GM23338 (cell line): ENCODE data around the gene CMKLR1. TPM values are rescaled to one million over a fixed set of nuclear protein-coding genes. Genes with fewer than 3 reads are reported as not detected.

Source experiments
- ATAC-seq: fragments of 200-7000 bp; cut with Tn5 transposase; 3 replicates; pipeline ENCODE4 v1.9.1; 2020
- DNase-seq: peaks from one replicate; pipeline ENCODE4 v3.0.0-alpha.2; 2015; ENCODE audit warnings: low spot score
- H2AFZ ChIP-seq: fragments of 200-600 bp; sonication (generic); 2 replicates; pipeline ENCODE4 v1.8.0; 2016; ENCODE audit warnings: antibody characterized with exemption, mild to moderate bottlenecking, moderate library complexity
- H3F3A ChIP-seq: fragments of 200-600 bp; sonication (generic); replicated peaks from 2 replicates; pipeline ENCODE4 v1.8.0; 2017; ENCODE audit warnings: antibody characterized with exemption, mixed run types, low read depth
- H3K27ac ChIP-seq: fragments of 200-600 bp; sonication (generic); 2 replicates; pipeline ENCODE4 v1.6.1; 2016; ENCODE audit warnings: low read depth
- H3K27me3 ChIP-seq: fragments of 200-600 bp; sonication (generic); 2 replicates; pipeline ENCODE4 v1.8.0; 2016; ENCODE audit warnings: mild to moderate bottlenecking, mixed run types, moderate library complexity; ENCODE audit not compliant: insufficient read depth
- H3K36me3 ChIP-seq: fragments of 200-600 bp; sonication (generic); 2 replicates; pipeline ENCODE4 v1.8.0; 2016; ENCODE audit warnings: mild to moderate bottlenecking; ENCODE audit not compliant: insufficient read depth
- H3K4me1 ChIP-seq: fragments of 200-600 bp; sonication (generic); 2 replicates; pipeline ENCODE4 v1.8.0; 2016; ENCODE audit warnings: mild to moderate bottlenecking, moderate library complexity; ENCODE audit not compliant: insufficient read depth
- H3K4me2 ChIP-seq: fragments of 200-600 bp; sonication (generic); 2 replicates; pipeline ENCODE4 v1.7.1; 2017; ENCODE audit warnings: mixed run types
- H3K4me3 ChIP-seq: fragments of 200-600 bp; sonication (generic); 2 replicates; pipeline ENCODE4 v1.6.1; 2016; ENCODE audit warnings: mixed run types
- H3K79me2 ChIP-seq: fragments of 200-600 bp; sonication (generic); replicated peaks from 2 replicates; pipeline ENCODE4 v1.8.0; 2017; ENCODE audit warnings: mild to moderate bottlenecking; ENCODE audit not compliant: insufficient read depth
- H3K9me2 ChIP-seq: fragments of 200-600 bp; sonication (generic); 2 replicates; pipeline ENCODE4 v1.8.0; 2017; ENCODE audit not compliant: insufficient read depth
- H4K20me1 ChIP-seq: fragments of 200-600 bp; sonication (generic); replicated peaks from 2 replicates; pipeline ENCODE4 v1.8.0; 2017; ENCODE audit warnings: mild to moderate bottlenecking; ENCODE audit not compliant: insufficient read depth
- H3K27ac Mint-ChIP-seq: 2 replicates; pipeline ENCODE4 v1.8.0; 2020; ENCODE audit warnings: inconsistent platforms, mild to moderate bottlenecking, moderate library complexity, mixed read lengths
- H3K27me3 Mint-ChIP-seq: 3 replicates; pipeline ENCODE4 v1.8.0; 2022; ENCODE audit warnings: low read depth, mild to moderate bottlenecking, moderate library complexity, mixed read lengths, inconsistent platforms; ENCODE audit not compliant: insufficient read depth, poor library complexity
- H3K36me3 Mint-ChIP-seq: 3 replicates; pipeline ENCODE4 v1.8.0; 2021; ENCODE audit warnings: low read depth, mild to moderate bottlenecking, inconsistent platforms, moderate library complexity, mixed read lengths
- H3K4me1 Mint-ChIP-seq: 3 replicates; pipeline ENCODE4 v1.8.0; 2020; ENCODE audit warnings: mild to moderate bottlenecking, inconsistent platforms, mixed read lengths
- H3K4me3 Mint-ChIP-seq: 3 replicates; pipeline ENCODE4 v1.8.0; 2021; ENCODE audit warnings: moderate library complexity, mild to moderate bottlenecking, inconsistent platforms, mixed read lengths
- H3K9me3 Mint-ChIP-seq: 3 replicates; pipeline ENCODE4 v1.8.0; 2020; ENCODE audit warnings: moderate library complexity, mild to moderate bottlenecking, inconsistent platforms, mixed read lengths
- CREB1 ChIP-seq: fragments of 250-450 bp; sonication (Bioruptor Pico); IDR thresholded peaks from 2 replicates; pipeline ENCODE4 v1.5.0; 2020; ENCODE audit warnings: low read depth, mild to moderate bottlenecking, moderate library complexity
- EZH2phosphoT487 ChIP-seq: fragments of 200-600 bp; sonication (generic); IDR thresholded peaks from one replicate; pipeline ENCODE4 v1.8.1; 2018; ENCODE audit warnings: antibody characterized with exemption; ENCODE audit not compliant: unreplicated experiment
- NANOG ChIP-seq: IDR thresholded peaks from 2 replicates; pipeline ENCODE4 v1.6.1; 2016; ENCODE audit warnings: antibody characterized with exemption, borderline replicate concordance
- STAT1 ChIP-seq: IDR thresholded peaks from one replicate; pipeline ENCODE4 v1.6.1; 2016; ENCODE audit warnings: antibody characterized with exemption; ENCODE audit not compliant: unreplicated experiment
- ZNF114 ChIP-seq: fragments of 250-450 bp; sonication (Bioruptor Pico); IDR thresholded peaks from 2 replicates; pipeline ENCODE4 v1.5.0; 2020; ENCODE audit warnings: mild to moderate bottlenecking, moderate library complexity
- ZNF331 ChIP-seq: fragments of 250-450 bp; sonication (Bioruptor Pico); IDR thresholded peaks from 2 replicates; pipeline ENCODE4 v1.5.0; 2020; ENCODE audit warnings: low read depth, mild to moderate bottlenecking, moderate library complexity
- polyA plus RNA-seq: library from polyadenylated mRNA; unstranded; fragments of >200 nt; fragmentation: Nextera tagmentation; extraction: Ambion mirVana; gene quantifications from 2 replicates; pipeline ENCODE4 v1.2.1, GENCODE V29; 2016
- total RNA-seq: library from RNA; depleted of rRNA; stranded (reverse); fragments of >200 nt; shearing (Covaris generic); gene quantifications from 2 replicates; pipeline ENCODE4 v1.2.3, GENCODE V29; 2014
- TF ChIP-seq, protein P1 (sequence below): IDR thresholded peaks from one replicate; pipeline ENCODE4 v1.6.1; 2018; ENCODE audit warnings: antibody characterized with exemption; ENCODE audit not compliant: unreplicated experiment
- TF ChIP-seq, protein P2 (sequence below): IDR thresholded peaks from 2 replicates; pipeline ENCODE4 v1.6.1; 2016; ENCODE audit warnings: antibody characterized with exemption

CMKLR1 gene
- total and polyA plus RNA-seq, 2 experiments from 2014 or later, result 0.40 to 2.6 TPM

DNA sequence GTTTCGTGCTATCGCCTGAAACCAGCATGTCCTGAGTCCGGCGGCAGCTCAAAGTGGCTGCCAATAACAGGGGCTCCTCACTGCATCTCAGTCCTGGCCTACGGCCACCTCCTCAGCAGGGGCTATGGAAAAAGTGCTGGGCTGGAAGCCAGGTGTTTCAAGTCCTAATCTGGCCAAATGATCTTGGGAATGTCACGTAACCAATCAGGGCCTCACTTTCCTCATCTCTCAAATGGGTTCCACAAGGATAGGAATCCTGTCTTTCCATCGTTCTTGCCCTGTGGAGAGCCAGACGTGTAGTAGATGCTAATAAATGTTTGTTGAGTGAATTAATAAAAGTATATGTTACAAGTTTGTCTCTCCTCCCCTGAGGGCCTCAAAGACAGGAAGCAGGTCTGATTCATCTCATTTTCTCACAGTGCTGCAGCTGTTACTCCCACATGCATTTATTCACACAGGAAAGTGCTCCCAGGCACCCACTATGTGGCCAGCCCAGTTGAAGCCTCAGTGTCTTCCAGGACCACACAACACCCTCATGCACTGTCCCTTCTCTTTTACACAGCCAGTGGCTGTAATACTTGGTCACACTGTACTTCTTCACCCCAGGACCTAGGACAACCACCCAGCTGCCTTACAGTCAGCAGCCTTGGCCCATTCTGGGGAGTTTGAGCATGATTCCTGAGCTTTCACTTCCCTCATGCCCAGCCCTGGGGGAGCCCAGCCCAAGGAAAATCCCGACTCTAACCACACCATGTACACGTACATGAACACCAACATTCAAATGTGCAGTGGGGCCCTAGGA, 5.0 kb downstream of the CMKLR1 start (continued):
- no peak for TF ChIP-seq STAT1
- TF ChIP-seq, protein P1, sequence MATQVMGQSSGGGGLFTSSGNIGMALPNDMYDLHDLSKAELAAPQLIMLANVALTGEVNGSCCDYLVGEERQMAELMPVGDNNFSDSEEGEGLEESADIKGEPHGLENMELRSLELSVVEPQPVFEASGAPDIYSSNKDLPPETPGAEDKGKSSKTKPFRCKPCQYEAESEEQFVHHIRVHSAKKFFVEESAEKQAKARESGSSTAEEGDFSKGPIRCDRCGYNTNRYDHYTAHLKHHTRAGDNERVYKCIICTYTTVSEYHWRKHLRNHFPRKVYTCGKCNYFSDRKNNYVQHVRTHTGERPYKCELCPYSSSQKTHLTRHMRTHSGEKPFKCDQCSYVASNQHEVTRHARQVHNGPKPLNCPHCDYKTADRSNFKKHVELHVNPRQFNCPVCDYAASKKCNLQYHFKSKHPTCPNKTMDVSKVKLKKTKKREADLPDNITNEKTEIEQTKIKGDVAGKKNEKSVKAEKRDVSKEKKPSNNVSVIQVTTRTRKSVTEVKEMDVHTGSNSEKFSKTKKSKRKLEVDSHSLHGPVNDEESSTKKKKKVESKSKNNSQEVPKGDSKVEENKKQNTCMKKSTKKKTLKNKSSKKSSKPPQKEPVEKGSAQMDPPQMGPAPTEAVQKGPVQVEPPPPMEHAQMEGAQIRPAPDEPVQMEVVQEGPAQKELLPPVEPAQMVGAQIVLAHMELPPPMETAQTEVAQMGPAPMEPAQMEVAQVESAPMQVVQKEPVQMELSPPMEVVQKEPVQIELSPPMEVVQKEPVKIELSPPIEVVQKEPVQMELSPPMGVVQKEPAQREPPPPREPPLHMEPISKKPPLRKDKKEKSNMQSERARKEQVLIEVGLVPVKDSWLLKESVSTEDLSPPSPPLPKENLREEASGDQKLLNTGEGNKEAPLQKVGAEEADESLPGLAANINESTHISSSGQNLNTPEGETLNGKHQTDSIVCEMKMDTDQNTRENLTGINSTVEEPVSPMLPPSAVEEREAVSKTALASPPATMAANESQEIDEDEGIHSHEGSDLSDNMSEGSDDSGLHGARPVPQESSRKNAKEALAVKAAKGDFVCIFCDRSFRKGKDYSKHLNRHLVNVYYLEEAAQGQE, result no peak
- no peak for TF ChIP-seq ZNF331 (CRISPR knock-in tag)
- TF ChIP-seq CREB1 (CRISPR knock-in tag), result no peak

DNA sequence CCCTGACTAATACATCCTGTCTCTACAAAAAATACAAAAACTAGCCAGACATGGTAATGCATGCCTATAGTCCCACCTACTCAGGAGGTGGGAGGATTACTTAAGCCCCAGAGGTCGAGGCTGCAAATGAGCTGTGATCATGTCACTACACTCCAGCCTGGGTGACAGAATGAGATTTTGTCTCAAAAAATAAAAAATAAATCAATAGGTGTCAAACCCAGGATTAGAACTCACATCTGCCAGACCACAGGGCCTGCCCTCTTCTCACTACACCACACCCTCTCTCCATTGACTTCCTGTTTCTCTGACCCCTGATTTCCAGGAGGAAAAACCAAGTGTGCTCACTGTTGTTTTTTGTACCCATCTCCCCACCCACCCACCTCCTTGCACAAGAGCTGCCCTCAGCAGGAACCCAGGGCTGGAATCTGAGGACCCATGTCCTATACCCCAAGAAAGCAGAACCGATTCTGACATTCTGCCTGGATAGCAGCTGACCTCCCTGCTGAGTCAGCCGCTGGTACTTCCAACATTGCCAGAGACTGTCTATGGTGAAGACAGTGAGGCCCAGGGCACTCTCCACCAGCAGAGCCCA, 6.2 kb downstream of the CMKLR1 start:
- TF ChIP-seq, protein P2, sequence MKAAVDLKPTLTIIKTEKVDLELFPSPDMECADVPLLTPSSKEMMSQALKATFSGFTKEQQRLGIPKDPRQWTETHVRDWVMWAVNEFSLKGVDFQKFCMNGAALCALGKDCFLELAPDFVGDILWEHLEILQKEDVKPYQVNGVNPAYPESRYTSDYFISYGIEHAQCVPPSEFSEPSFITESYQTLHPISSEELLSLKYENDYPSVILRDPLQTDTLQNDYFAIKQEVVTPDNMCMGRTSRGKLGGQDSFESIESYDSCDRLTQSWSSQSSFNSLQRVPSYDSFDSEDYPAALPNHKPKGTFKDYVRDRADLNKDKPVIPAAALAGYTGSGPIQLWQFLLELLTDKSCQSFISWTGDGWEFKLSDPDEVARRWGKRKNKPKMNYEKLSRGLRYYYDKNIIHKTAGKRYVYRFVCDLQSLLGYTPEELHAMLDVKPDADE, result no peak
- no peak for TF ChIP-seq EZH2phosphoT487
- TF ChIP-seq STAT1, result no peak
- TF ChIP-seq CREB1 (CRISPR knock-in tag), result no peak
- TF ChIP-seq ZNF114 (CRISPR knock-in tag), result no peak
- TF ChIP-seq ZNF331 (CRISPR knock-in tag), result no peak
- TF ChIP-seq NANOG, result no peak
- Mint-ChIP-seq H3K4me1 (no peaks in the 10 kb centered on the region; the same call in 2 of the 3 replicates), H3K4me3 (no peak overlapping the region)

More for the DNA sequence above, 6.2 kb downstream of the CMKLR1 start:
- no peaks in the 10 kb centered on the region for H3F3A ChIP-seq
- H3K4me1 ChIP-seq, result no peaks in the 10 kb centered on the region
- H4K20me1 ChIP-seq, result no peaks in the 10 kb centered on the region
- no peak overlapping the region for H2AFZ ChIP-seq
- no peaks in the 10 kb centered on the region for H3K79me2 ChIP-seq
- Mint-ChIP-seq H3K9me3 (no peaks in the 10 kb centered on the region), H3K36me3 (no peaks in the 10 kb centered on the region), H3K27ac (no peak overlapping the region), H3K27me3 (no peaks in the 10 kb centered on the region)
- H3K27ac ChIP-seq, result no peak overlapping the region
- DNase-seq (no peak), ATAC-seq (no peak)
- no peak overlapping the region for H3K4me3 ChIP-seq
- H3K36me3 ChIP-seq, result no peaks in the 10 kb centered on the region
- H3K9me2 ChIP-seq, result no peaks in the 10 kb centered on the region
- H3K4me2 ChIP-seq, result no peak overlapping the region
- H3K27me3 ChIP-seq, result no peaks in the 10 kb centered on the region
